MM.1S (cell line): ENCODE measurements around the gene NT5DC2.

Experiments
- DNase-seq: peaks from one replicate; pipeline ENCODE4 v3.0.0-alpha.2; 2015
- H2AFZ ChIP-seq: fragments of 300-600 bp; sonication (generic); 2 replicates; pipeline ENCODE4 v1.6.0; 2016; ENCODE audit warnings: antibody characterized with exemption, low read length
- H3F3A ChIP-seq: fragments of 300-600 bp; sonication (generic); 2 replicates; pipeline ENCODE4 v1.6.1; 2016; ENCODE audit warnings: mild to moderate bottlenecking, antibody characterized with exemption, low read length, moderate library complexity, mixed read lengths; ENCODE audit not compliant: insufficient read depth
- H3K27ac ChIP-seq: fragments of 300-600 bp; sonication (generic); 2 replicates; pipeline ENCODE4 v1.5.1; 2016; ENCODE audit warnings: mild to moderate bottlenecking, low read length
- H3K27me3 ChIP-seq: fragments of 300-600 bp; sonication (generic); replicated peaks from 2 replicates; pipeline ENCODE4 v1.6.0; 2016; ENCODE audit warnings: low read length; ENCODE audit not compliant: insufficient read depth
- H3K36me3 ChIP-seq: fragments of 300-600 bp; sonication (generic); replicated peaks from 2 replicates; pipeline ENCODE4 v1.6.1; 2016; ENCODE audit warnings: mild to moderate bottlenecking, low read length, mixed read lengths; ENCODE audit not compliant: insufficient read depth
- H3K4me1 ChIP-seq: fragments of 300-600 bp; sonication (generic); 2 replicates; pipeline ENCODE4 v1.6.1; 2016; ENCODE audit warnings: low read length, mixed read lengths
- H3K4me2 ChIP-seq: fragments of 300-600 bp; sonication (generic); 2 replicates; pipeline ENCODE4 v1.6.0; 2016; ENCODE audit warnings: low read depth, low read length
- H3K4me3 ChIP-seq: fragments of 300-600 bp; sonication (generic); 2 replicates; pipeline ENCODE4 v1.5.1; 2016; ENCODE audit warnings: low read length, mixed read lengths
- H3K79me2 ChIP-seq: fragments of 300-600 bp; sonication (generic); 2 replicates; pipeline ENCODE4 v1.6.1; 2016; ENCODE audit warnings: mixed run types, low read length, mixed read lengths
- H3K9ac ChIP-seq: fragments of 300-600 bp; sonication (generic); 2 replicates; pipeline ENCODE4 v1.6.1; 2016; ENCODE audit warnings: low read length, mixed read lengths
- H3K9me2 ChIP-seq: fragments of 300-600 bp; sonication (generic); replicated peaks from 2 replicates; pipeline ENCODE4 v1.6.1; 2016; ENCODE audit warnings: mild to moderate bottlenecking, low read length, mixed read lengths; ENCODE audit not compliant: insufficient read depth
- H3K9me3 ChIP-seq: fragments of 300-600 bp; sonication (generic); replicated peaks from 2 replicates; pipeline ENCODE4 v1.6.1; 2016; ENCODE audit warnings: mild to moderate bottlenecking, low read length, mixed read lengths; ENCODE audit not compliant: insufficient read depth
- H4K20me1 ChIP-seq: fragments of 300-600 bp; sonication (generic); 2 replicates; pipeline ENCODE4 v1.6.1; 2016; ENCODE audit warnings: mild to moderate bottlenecking, low read length, moderate library complexity, mixed read lengths; ENCODE audit not compliant: insufficient read depth
- EZH2 ChIP-seq: fragments of 300-600 bp; sonication (generic); optimal IDR thresholded peaks from 2 replicates; pipeline ENCODE3; 2017; ENCODE audit warnings: low read depth, mild to moderate bottlenecking, antibody characterized with exemption, low read length, mixed read lengths
- EZH2phosphoT487 ChIP-seq: fragments of 300-600 bp; sonication (generic); IDR thresholded peaks from 2 replicates; pipeline ENCODE4 v1.6.1; 2018; ENCODE audit warnings: antibody characterized with exemption, low read length
- TF ChIP-seq, protein P1 (sequence below): fragments of 300-600 bp; sonication (generic); IDR thresholded peaks from 2 replicates; pipeline ENCODE4 v1.5.1; 2016; ENCODE audit warnings: antibody characterized with exemption, low read length, mixed read lengths

Gene NT5DC2

DNA sequence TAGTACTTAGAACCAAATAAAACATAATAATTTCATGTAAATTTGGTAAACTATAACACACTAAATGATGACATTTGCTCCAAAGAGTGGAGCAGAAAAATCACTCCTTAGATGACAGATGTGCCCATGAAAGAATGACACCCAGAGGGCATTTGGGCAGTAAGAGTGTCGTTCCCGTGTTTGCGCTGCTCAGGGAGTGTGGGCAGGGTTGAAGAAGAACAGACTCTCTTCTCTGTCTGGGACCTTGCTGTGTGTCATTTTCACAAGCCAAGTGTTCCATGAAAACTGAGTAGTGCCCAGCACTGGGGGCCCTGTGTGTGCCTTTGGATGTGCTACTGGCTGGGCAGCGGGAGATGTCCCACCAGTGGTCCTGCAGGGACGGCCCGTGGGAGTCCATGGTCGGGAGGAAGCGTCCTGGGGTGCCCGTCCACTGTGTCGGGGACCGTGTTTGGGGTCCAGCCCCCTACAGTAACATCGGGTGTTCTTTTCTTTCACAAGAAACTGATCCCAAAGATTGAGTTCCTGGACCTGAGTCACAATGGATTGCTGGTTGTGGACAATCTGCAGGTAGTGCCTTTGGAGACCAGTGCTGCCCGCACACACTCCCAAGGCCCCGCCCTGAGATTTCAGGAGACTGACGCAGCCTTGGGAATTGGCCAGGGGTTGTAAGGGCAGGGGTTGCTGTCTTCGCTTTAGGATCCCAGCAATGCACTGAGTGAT is 56.4 kb downstream of the NT5DC2 start:
- Histone ChIP-seq H3K27me3 (no peaks in the 10 kb centered on the region), H3K9me2 (no peaks in the 10 kb centered on the region), H3K4me1 (no peaks in the 10 kb centered on the region), H4K20me1 (no peaks in the 10 kb centered on the region), H3K27ac (no peak overlapping the region), H3K79me2 (no peaks in the 10 kb centered on the region), H3K4me2 (no peak overlapping the region), H3K9me3 (no peaks in the 10 kb centered on the region), H2AFZ (no peak overlapping the region), H3F3A (no peaks in the 10 kb centered on the region), H3K9ac (no peak overlapping the region), H3K36me3 (no peaks in the 10 kb centered on the region), H3K4me3 (no peak overlapping the region)
- TF ChIP-seq EZH2 (no peak), EZH2phosphoT487 (no peak)
- TF ChIP-seq, protein P1, sequence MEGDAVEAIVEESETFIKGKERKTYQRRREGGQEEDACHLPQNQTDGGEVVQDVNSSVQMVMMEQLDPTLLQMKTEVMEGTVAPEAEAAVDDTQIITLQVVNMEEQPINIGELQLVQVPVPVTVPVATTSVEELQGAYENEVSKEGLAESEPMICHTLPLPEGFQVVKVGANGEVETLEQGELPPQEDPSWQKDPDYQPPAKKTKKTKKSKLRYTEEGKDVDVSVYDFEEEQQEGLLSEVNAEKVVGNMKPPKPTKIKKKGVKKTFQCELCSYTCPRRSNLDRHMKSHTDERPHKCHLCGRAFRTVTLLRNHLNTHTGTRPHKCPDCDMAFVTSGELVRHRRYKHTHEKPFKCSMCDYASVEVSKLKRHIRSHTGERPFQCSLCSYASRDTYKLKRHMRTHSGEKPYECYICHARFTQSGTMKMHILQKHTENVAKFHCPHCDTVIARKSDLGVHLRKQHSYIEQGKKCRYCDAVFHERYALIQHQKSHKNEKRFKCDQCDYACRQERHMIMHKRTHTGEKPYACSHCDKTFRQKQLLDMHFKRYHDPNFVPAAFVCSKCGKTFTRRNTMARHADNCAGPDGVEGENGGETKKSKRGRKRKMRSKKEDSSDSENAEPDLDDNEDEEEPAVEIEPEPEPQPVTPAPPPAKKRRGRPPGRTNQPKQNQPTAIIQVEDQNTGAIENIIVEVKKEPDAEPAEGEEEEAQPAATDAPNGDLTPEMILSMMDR, result no peak
- DNase-seq, result no peak
